Activated CD4-positive, alpha-beta T cell treated with anti-CD3 and anti-CD28 coated beads for 48 hours (primary cell): ENCODE results near the gene CYP4A22.
"Not testable (repeated sequence)": the region's sequence is repeated elsewhere in the genome, so short reads cannot be mapped to it uniquely, and the experiment has no call there.

ENCODE experiments used
- DNase-seq: peaks from one replicate; pipeline ENCODE4 v3.0.0-alpha.2; 2020

CYP4A22 gene, protein sequence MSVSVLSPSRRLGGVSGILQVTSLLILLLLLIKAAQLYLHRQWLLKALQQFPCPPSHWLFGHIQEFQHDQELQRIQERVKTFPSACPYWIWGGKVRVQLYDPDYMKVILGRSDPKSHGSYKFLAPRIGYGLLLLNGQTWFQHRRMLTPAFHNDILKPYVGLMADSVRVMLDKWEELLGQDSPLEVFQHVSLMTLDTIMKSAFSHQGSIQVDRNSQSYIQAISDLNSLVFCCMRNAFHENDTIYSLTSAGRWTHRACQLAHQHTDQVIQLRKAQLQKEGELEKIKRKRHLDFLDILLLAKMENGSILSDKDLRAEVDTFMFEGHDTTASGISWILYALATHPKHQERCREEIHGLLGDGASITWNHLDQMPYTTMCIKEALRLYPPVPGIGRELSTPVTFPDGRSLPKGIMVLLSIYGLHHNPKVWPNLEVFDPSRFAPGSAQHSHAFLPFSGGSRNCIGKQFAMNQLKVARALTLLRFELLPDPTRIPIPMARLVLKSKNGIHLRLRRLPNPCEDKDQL

DNA sequence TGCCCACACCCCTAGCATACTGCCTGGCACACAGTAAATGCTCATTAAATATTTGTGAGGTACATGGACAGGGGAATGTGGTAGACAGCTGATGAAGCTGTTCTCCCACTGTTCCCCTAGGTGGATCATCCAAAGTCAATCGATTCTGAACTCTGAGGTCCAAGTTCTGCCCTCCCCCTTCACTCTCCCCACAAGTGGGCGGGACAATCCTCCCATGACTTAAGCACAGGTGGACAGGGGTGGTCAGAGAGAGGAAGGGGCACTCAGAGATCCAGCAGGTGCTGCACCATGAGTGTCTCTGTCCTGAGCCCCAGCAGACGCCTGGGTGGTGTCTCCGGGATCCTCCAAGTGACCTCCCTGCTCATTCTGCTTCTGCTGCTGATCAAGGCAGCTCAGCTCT, at the start of gene CYP4A22:
Gene CYP4A22 (plus strand): TSS at position 244 of the 400 bp plus-strand sequence. CDS start 45 bp downstream, at position 289.
- no peak for DNase-seq

DNA sequence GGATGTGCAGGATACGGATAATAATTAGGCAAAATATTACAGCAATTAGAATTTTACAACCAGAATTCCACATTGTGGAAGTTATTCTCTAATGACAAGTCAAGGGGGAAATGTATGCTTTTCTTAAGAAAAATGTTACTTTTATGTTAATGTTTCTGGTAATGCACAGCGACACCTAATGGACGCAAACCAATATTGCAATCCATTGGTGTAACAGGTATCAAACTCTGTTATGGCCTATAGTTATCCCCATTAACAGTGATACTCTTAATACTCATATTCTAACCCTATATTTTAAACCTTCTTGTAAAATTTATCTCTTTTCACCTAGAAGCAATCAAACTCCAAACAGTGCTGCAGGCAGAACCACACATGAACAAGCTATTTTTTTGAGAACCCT, 47.9 kb upstream of the CYP4A22 start:
- peak; percentile 47 for DNase-seq

DNA sequence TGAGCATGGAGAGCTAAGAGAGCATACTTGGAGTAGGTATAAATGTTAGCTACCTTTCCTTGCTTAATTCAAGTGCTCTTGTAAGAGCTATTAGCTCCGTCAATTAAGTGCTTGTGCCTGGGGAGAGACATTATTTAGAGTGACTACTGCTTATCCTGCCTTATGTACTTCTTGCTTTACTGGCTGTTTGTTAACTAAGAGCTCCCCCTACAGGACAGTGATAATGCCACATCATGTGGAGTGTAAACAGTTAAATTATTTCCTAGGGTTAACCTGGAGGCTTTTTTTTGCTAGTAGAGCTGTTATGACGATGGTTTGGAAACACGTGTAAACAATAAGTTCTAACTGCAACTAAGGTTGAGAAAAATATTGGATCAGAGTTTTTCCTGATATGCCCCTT, 45.8 kb upstream of the CYP4A22 start:
- not testable (repeated sequence) for DNase-seq

DNA sequence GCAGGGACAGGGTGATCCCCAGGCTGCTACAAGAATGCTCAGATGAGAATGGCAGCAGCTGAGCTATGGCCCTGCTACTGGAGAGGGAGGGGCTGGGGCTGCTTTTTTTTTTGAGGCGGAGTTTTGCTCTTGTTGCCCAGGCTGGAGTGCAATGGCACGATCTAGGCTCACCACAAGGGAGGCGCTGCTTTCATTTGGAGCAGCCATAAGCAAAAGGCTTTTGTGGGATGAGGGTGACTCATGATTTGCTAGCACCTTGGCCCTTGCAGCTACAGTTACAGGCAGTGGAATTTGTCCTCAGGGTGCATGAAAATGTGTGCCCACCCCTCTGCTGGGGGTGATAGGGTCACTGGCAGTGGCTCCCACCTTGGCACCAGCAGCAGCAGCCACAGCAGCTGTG, 32.4 kb upstream of the CYP4A22 start:
- no peak for DNase-seq

DNA sequence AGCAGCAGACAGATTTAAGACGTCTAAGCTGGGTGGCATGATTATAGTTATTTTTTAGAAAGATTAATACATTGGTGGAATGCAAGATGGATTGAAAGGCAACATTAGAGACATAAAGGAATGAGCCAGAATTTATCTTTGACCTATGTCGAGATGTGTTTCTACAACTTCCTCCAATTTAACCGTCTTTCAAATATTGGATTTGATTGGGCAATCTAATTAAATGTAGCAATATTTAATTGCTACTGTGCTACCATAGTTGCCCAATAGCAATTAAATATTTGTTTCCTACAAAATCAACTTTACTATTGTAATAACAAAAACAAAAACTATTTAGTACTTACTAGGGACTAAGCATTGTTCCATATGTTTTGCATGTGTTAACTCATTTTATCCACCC, 30.4 kb upstream of the CYP4A22 start:
- no peak for DNase-seq

DNA sequence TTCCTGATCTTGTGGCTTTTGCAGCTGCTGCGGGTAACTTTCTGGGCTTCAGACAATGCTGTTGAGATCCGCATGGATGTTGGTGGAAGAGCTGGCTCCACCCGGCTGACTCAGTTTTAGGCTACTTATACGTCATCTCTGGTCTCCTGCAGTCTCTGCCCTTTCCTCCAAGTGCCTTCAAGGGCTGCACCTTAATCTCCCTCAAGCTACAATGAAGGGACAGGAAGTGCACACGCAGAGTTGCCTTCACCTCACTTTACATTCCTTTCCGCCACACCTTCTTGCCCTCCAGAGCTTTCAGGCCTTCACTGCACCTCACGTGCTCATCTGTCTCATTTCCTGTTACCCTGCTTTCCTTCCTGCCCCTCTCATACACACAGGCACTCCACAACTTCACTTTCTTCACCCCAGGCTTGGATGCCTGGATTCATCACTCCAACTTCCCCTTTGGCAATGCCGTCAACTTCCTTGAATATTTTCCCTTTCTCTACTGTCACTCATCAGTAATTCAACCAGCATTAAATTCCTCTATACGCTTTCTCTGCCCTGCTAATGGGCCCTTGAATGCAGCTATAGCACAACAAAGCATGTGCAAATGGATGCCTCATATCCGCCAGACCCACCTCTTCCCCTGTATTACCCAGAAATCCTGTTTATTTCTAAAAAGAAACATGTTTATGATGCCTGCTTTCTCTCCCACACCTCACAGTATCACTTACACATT, 29.2 kb upstream of the CYP4A22 start:
- not testable (repeated sequence) for DNase-seq

DNA sequence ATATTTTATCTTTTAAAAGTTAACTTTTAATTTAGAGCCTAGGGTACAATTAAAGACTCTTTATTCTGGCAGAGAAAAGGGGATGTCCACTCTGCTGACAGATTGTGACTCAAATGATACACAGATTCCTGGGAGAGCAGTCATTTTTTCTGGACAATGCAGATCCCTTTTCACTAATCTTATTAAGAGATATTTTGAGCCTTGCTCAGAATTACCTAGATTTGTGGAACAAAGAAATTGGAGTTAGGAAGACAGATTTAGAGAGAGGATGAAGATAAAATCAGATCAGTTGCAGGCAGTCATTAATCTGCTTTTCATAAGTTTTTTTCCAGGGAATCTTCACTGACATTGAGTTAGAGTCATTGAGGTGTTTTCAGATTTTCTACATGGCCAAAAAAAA, 27.8 kb upstream of the CYP4A22 start:
- DNase-seq, result not testable (repeated sequence)

DNA sequence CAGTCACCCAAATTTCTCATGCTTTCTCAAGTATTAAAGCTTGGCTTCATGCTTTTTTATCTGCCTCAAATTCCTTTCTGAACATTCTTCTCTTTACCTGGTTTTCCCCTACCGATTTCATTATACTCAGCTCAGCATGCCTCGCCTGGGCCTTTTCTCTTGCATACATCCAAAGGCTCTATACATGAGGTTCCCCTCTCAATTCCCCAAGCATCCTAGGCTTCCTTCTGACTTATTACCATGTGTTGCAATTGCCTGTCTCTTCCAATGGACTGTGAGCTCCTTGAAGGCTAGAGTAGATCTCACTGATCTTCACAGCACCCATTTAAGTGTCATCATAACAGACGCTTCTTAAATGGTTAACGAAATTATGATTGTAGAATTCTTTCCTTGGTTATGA, 24.1 kb upstream of the CYP4A22 start:
- no peak for DNase-seq

DNA sequence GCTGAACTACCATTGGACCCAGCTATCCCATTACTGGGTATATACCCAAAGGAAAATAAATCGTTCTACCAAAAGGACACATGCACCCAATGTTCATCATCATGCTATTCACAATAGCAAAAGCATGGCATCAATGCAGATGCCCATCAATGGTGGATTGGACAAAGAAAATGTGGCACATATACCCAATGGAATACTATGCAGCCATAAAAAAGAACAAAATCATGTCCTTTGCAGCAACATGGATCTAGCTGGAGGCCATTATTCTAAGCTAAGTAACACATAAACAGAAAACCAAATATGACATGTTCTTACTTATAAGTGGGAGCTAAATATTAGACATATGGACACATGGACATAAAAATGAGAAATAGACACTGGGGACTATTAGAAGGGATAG, 16.2 kb upstream of the CYP4A22 start:
- not testable (repeated sequence) for DNase-seq

DNA sequence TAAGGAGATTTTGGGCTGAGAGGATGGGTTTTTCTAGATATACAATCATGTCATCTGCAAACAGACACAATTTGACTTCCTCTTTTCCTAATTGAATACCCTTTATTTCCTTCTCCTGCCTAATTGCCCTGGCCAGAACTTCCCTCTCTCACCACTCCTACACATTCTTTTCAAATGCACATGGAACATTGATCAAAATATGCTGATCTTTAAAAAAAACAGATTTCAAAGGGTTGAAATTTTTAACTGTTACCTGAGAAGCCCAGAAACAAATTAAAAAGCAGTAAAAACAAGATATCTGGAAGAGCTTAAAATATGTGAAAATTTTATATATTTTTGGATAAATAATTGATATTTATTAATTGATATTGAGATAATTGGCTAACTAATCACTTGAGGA, 12.4 kb upstream of the CYP4A22 start:
- not testable (repeated sequence) for DNase-seq

DNA sequence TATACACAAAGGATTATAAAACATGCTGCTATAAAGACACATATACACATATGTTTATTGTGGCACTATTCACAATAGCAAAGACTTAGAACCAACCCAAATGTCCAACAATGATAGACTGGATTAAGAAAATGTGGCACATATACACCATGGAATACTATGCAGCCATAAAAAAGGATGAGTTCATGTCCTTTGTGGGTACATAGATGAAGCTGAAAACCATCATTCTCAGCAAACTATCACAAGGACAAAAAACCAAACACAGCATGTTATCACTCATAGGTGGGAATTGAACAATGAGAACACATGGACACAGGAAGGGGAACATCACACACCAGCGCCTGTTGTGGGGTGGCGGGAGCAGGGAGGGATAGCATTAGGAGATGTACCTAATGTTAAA, 10.2 kb upstream of the CYP4A22 start:
- DNase-seq, result not testable (repeated sequence)

DNA sequence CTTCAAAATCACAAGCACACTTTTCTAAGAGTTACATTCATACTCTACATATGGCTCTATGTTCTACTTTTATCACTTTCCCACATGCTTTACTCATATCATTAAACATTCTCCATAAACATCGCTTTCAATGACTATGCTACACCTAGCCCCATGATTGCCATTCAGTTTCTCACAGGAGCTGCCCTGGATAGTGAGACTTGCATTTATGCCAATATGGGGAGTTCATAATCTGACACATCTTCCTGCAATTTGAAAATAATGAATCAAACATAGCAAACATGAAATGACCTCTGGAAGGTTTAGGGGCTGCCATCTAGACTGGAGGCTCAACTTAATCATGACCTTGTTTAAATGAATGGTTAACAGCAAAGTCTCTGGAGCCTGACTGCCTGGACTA, 9.0 kb upstream of the CYP4A22 start:
- DNase-seq, result no peak

DNA sequence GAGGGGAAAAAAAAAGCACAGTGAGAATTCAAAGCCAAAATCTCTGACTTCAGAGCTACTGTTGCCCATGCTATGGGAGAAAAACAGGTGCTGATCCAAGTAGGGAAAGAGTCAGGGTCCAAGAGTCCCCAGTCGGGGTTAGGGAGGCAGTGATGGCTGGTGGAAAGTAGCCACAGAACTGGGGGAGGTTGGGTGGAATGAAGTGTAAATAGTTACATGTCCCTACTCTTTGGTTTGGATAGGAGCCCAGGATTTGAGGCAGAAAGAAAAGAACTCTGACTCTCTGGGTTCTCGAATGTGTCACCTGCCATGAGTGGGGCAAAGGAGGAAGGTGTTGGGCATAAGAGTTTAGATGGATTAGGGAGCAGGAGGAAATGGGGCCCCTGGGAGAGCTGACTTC, 8.4 kb upstream of the CYP4A22 start:
- not testable (repeated sequence) for DNase-seq

DNA sequence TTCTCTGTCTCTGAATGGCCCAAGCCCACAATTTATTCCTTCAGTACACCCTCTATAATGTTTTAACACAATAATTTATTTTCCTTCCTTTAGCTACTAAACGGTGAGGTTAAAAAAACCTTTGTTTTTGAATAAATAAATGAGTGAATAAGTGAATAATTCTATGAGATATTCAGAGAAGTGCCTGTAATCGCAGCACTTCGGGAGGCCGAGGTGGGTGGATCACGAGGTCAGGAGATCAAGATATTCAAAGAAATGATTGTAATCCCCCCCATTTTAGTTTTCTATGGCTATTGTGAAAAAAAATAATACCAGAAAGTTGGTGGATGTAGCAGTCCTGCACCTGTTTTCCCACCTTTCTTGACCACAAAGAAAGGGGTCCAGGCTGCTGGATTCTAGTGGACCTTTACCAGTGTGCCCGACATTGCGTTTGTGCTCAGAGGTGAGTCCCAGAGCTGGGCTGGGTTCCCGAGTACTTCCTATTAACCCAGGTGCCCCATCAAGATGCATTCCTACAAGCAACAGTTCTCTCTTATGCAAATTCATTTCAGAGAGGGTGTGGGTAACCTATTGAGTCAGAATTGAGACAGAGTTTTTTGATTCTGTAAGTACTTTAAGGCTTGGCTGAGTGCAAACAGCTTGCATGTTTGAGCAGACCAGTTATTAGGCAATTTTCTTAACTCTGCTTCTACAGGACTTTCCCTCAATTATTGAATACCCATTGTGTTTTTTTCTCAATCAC, 7.6 kb upstream of the CYP4A22 start:
- not testable (repeated sequence) for DNase-seq

DNA sequence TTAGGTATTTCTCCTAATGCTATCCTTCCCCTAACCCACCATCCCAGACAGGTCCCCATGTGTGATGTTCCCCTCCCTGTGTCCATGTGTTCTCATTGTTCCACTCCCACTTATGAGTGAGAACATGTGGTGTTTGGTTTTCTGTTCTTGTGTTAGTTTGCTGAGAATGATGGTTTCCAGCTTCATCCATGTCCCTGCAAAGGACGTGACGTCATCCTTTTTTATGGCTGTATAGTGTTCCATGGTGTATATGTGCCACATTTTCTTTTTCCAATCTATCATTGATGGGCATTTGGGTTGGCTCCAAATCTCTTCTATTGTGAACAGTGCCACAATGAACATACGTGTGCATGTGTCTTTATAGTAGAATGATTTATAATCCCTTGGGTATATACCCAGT, 4.6 kb upstream of the CYP4A22 start:
- DNase-seq, result not testable (repeated sequence)

DNA sequence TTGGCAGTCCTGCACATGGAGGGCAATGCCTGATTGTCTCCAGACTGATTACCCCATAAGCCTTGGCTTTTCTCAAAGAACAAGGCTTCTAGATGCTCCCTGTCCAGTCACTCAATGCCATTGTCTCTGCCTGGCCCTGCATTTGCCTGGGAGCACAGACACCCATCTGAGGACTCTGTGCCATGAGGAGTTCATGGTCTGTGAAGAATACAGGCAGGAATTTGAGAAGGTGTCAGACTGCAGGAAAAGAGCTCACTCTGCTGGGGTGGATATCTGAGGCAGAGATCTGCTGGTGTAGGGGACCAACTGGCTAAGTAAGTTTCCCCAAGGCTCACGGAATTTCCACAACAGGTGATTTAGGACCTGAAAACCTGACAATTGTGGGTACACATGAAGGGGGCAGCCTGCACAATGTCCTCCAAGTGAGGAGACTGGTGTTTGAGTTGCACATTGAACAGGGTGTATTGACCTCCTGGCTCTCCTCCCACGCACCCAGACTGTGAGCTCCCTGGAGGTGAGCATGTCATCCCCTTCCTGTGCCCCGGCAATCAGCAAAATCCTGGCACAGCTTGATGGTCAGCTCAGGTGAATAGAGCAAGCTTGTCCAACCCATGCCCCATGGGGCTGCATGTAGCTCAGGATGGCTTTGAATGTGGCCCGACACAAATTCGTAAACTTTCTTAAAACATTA, 829 bp downstream of the CYP4A22 start:
- DNase-seq, result no peak

DNA sequence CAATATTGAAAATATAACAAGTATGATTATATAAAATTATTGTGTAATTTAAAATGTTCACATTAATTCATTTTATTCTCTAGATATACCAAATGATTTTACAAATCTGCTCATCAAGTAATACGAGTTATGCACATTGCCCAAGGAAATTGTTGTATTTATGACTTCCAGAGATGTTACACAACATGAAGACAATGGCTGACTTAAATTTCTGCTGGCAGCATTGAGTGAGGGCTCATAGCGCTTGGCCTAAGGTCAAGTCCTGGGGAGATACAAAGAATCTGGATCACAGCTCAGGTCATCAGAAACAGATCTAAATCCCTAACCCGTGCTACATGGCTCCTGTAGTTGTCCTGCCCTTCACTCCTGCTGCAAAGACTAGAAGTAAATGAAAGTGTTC, 3.1 kb downstream of the CYP4A22 start:
- not testable (repeated sequence) for DNase-seq

DNA sequence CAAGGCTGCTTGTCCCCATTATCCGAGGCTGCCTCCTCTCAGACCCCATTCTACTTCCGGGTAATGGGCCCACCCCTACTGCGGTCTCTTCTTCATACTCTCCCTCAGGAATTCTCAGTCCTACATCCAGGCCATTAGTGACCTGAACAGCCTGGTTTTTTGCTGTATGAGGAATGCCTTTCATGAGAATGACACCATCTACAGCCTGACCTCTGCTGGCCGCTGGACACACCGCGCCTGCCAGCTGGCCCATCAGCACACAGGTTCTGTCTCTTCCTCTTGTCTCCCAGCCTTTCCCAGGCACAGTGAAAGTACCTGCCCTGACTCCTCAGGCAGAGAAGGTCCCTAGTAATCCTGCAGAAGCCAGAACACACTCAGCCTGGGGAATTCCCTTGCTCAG, 6.4 kb downstream of the CYP4A22 start:
- DNase-seq, result not testable (repeated sequence)

DNA sequence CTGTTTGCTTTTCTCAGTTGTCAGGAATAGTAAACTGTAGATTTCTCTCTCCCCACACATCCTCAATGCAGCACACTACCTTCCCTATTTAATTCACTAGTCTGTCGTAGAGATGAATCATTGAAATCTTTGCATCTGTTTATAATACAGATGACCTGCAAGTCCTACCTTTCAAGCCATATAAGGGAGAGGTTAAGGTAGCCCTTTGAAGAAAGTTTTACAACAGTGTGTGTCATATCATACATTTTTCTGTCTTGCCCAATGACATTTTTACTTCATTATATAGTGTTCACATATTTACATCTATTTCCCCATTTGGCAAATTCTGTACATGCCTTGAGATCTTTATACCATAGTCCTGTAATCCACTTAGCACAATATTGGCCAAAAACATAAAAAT, 9.3 kb downstream of the CYP4A22 start:
- DNase-seq, result not testable (repeated sequence)

DNA sequence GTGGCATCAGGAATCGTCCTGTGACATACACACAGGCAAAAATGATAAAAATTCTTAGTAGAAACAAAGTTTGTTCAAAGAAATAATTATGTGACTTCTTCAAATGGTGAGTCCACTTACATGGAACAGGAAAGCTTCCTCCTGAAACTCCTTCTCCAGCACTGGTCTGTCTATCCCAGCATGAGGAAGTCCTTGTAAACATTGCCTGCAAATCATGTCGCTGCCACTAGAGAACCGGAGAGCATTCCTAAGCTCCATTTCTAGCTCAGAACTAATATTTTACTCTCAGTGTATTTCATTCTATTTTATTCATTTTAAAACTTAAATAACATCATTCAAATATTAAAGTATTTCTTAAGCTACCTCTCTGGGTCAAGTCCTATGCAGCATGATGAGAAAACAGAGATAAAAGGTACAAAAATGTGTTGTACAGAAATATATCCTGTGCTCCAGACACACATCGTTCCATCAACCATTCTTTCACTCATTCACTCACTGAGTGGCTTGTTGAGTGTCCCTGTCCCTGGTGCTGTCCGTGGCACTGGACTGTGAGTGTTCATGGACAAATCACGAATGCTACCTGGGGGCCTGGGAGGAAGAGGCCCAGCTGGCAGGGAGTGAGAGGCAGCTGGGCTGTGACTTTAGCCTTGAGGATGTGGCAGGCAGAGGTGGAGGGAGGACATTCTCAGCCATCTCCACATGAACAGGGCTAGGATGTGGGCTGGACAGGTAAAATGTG, 10.0 kb downstream of the CYP4A22 start:
- DNase-seq, result no peak

DNA sequence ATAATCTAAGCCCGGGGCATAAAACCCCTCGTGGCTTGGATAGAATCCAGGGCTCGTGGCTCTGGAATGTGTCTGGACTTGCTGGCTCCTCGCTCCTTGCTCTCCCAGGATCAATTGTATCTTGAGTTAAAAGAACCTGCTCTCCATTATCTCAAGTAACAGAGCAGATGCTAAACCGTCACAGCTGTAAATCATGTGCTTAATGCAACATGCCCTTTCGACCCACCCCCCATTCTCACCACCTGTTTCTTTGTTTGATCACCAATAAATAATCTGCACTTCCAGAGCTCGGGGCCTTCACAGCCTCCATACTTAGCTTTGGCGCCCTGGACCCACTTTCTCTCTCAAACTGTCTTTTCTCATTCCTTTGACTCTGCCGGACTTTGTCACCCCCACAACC, 11.9 kb downstream of the CYP4A22 start:
- not testable (repeated sequence) for DNase-seq

DNA sequence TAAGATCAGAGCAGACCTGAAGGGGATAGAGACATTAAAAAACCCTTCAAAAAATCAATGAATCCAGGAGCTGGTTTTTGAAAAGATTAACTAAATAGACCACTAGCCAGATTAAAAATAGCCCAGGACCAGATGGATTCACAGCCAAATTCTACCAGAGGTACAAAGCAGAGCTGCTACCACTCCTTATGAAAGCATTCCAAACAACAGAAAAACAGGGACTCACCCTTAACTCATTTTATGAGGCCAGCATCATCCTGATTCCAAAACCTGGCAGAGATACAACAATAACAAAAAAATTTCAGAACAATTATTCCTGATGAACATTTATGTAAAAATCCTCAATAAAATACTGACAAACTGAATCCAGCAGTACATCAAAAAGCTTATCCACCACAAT, 19.2 kb downstream of the CYP4A22 start:
- DNase-seq, result not testable (repeated sequence)
